PC-3 (cell line): Measurements from ENCODE around the gene SRM. TPM values are rescaled to one million over a fixed set of nuclear protein-coding genes. Genes with fewer than 3 reads are reported as not detected.

Experiments used
- ATAC-seq: fragments of 200-7000 bp; cut with Tn5 transposase; 2 replicates; pipeline ENCODE4 v1.9.1; 2020; ENCODE audit warnings: mild to moderate bottlenecking, moderate library complexity
- BruUV-seq: library from RNA; stranded (reverse); fragments of 400-500 nt; replicated peaks from 2 replicates; lab custom pipeline; 2021; lab: Mats Ljungman, UMichigan
- CTCF ChIA-PET: fragments of 300-600 bp; sonication (Branson Sonifier 250); formaldehyde crosslinking; loops from one replicate; lab custom pipeline; 2022; ENCODE audit warnings: antibody characterized with exemption; lab: Charles Lee
- POLR2A ChIA-PET: fragments of 300-600 bp; sonication (Branson Sonifier 250); formaldehyde crosslinking; loops from one replicate; lab custom pipeline; 2022; ENCODE audit warnings: antibody characterized with exemption; ENCODE audit not compliant: unreplicated experiment; lab: Charles Lee
- DNase-seq: peaks from one replicate; pipeline ENCODE4 v3.0.0-alpha.2; 2015
- H2AFZ ChIP-seq: fragments of 300-600 bp; sonication (generic); 2 replicates; pipeline ENCODE4 v1.6.0; 2016; ENCODE audit warnings: antibody characterized with exemption, low read length
- H3F3A ChIP-seq: fragments of 300-600 bp; sonication (generic); one replicate; pipeline ENCODE4 v1.6.0; 2017; ENCODE audit warnings: antibody characterized with exemption, low read length, control low read depth, mild to moderate bottlenecking; ENCODE audit not compliant: unreplicated experiment
- H3K27ac ChIP-seq: fragments of 300-600 bp; sonication (generic); 2 replicates; pipeline ENCODE4 v1.5.1; 2016; ENCODE audit warnings: mild to moderate bottlenecking, low read length
- H3K27me3 ChIP-seq: fragments of 300-600 bp; sonication (generic); 2 replicates; pipeline ENCODE4 v1.6.1; 2016; ENCODE audit warnings: low read length, mixed read lengths
- H3K36me3 ChIP-seq: fragments of 300-600 bp; sonication (generic); 2 replicates; pipeline ENCODE4 v1.6.1; 2016; ENCODE audit warnings: low read depth, mixed run types, low read length, mixed read lengths
- H3K4me1 ChIP-seq: fragments of 300-600 bp; sonication (generic); 2 replicates; pipeline ENCODE4 v1.5.1; 2016; ENCODE audit warnings: low read length; ENCODE audit not compliant: insufficient read depth
- H3K4me2 ChIP-seq: fragments of 300-600 bp; sonication (generic); 2 replicates; pipeline ENCODE4 v1.6.0; 2016; ENCODE audit warnings: low read length
- H3K4me3 ChIP-seq: fragments of 300-600 bp; sonication (generic); 2 replicates; pipeline ENCODE4 v1.5.1; 2016; ENCODE audit warnings: mild to moderate bottlenecking, low read length, mixed read lengths
- H3K79me2 ChIP-seq: fragments of 300-600 bp; sonication (generic); 2 replicates; pipeline ENCODE4 v1.6.1; 2017; ENCODE audit warnings: low read length, mixed read lengths
- H3K9ac ChIP-seq: fragments of 300-600 bp; sonication (generic); 2 replicates; pipeline ENCODE4 v1.6.0; 2016; ENCODE audit warnings: mild to moderate bottlenecking, low read length
- H3K9me2 ChIP-seq: fragments of 300-600 bp; sonication (generic); replicated peaks from 2 replicates; pipeline ENCODE4 v1.6.1; 2016; ENCODE audit warnings: mixed run types, low read length, mixed read lengths
- H3K9me3 ChIP-seq: fragments of 300-600 bp; sonication (generic); 2 replicates; pipeline ENCODE4 v1.6.1; 2016; ENCODE audit warnings: low read length, mixed read lengths
- H4K20me1 ChIP-seq: fragments of 300-600 bp; sonication (generic); 2 replicates; pipeline ENCODE4 v1.6.1; 2016; ENCODE audit warnings: low read length, mixed read lengths
- EZH2 ChIP-seq: fragments of 300-600 bp; sonication (generic); IDR thresholded peaks from one replicate; pipeline ENCODE4 v1.6.1; 2017; ENCODE audit warnings: antibody characterized with exemption, mild to moderate bottlenecking, low read length; ENCODE audit not compliant: unreplicated experiment
- EZH2phosphoT487 ChIP-seq: fragments of 300-600 bp; sonication (generic); IDR thresholded peaks from 2 replicates; pipeline ENCODE4 v1.6.1; 2018; ENCODE audit warnings: mild to moderate bottlenecking, antibody characterized with exemption, low read length, borderline replicate concordance
- intact Hi-C: fragments of 100-400 bp; cut with micrococcal nuclease; formaldehyde crosslinking; loops from 2 replicates; pipeline ENCODE4 v1.9.0; 2023
- total RNA-seq: library from RNA; depleted of rRNA; stranded (reverse); fragments of >200 nt; gene quantifications from 2 replicates; pipeline ENCODE4 v1.2.3, GENCODE V29; 2014
- TF ChIP-seq, protein P1 (sequence below): fragments of 300-600 bp; sonication (generic); conservative IDR thresholded peaks from 2 replicates; pipeline ENCODE4 v1.5.1; 2017; ENCODE audit warnings: antibody characterized with exemption, low read depth, mild to moderate bottlenecking, low read length

Gene SRM
- total RNA-seq, 1 experiment from 2014 or later: 151 TPM

DNA sequence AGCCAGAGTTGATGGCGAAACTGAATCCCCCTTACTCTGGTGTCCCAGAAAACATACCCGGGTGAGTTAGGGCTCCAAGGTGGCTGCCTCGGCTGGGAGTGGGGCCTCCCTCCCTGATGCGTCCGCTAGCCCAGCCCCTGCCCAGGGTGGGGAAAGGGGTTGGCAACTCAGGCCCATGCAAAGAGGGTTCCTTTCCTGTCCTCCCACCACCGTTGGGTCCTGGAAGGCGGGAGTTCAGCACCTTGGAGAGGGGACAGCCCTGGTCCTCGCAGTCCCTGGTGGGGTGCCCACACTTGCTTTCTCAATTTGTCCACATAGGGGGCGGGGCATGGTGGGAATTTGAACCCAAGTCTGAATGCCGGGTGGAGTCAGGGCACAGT is 6.1 kb downstream of the SRM start:
- H3K4me3 ChIP-seq: no peak overlapping the region
- BruUV-seq: no TSS peak
- no peak overlapping the region for H3K27ac ChIP-seq
- no peaks in the 10 kb centered on the region for H3K27me3 ChIP-seq
- peaks cover 23% of the 10 kb centered on the region for H3K79me2 ChIP-seq
- H2AFZ ChIP-seq: no peak overlapping the region
- peaks cover 21% of the 10 kb centered on the region for H3K36me3 ChIP-seq
- no peak overlapping the region for H3K9ac ChIP-seq
- ATAC-seq: no peak; the same call in 1 of the 2 replicates
- TF ChIP-seq EZH2phosphoT487 (no peak), EZH2 (no peak)
- TF ChIP-seq, protein P1, sequence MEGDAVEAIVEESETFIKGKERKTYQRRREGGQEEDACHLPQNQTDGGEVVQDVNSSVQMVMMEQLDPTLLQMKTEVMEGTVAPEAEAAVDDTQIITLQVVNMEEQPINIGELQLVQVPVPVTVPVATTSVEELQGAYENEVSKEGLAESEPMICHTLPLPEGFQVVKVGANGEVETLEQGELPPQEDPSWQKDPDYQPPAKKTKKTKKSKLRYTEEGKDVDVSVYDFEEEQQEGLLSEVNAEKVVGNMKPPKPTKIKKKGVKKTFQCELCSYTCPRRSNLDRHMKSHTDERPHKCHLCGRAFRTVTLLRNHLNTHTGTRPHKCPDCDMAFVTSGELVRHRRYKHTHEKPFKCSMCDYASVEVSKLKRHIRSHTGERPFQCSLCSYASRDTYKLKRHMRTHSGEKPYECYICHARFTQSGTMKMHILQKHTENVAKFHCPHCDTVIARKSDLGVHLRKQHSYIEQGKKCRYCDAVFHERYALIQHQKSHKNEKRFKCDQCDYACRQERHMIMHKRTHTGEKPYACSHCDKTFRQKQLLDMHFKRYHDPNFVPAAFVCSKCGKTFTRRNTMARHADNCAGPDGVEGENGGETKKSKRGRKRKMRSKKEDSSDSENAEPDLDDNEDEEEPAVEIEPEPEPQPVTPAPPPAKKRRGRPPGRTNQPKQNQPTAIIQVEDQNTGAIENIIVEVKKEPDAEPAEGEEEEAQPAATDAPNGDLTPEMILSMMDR: no peak
- no peaks in the 10 kb centered on the region for H4K20me1 ChIP-seq
- H3K9me3 ChIP-seq: no peaks in the 10 kb centered on the region
- H3K9me2 ChIP-seq: no peaks in the 10 kb centered on the region
- H3K4me1 ChIP-seq: peaks cover 10% of the 10 kb centered on the region; the same call in 1 of the 2 replicates
- intact Hi-C loops: no loop called here
- DNase-seq: no peak
- CTCF ChIA-PET: no interaction called here
- no peak overlapping the region for H3K4me2 ChIP-seq
- POLR2A ChIA-PET: no interaction called here
- no peaks in the 10 kb centered on the region for H3F3A ChIP-seq

DNA sequence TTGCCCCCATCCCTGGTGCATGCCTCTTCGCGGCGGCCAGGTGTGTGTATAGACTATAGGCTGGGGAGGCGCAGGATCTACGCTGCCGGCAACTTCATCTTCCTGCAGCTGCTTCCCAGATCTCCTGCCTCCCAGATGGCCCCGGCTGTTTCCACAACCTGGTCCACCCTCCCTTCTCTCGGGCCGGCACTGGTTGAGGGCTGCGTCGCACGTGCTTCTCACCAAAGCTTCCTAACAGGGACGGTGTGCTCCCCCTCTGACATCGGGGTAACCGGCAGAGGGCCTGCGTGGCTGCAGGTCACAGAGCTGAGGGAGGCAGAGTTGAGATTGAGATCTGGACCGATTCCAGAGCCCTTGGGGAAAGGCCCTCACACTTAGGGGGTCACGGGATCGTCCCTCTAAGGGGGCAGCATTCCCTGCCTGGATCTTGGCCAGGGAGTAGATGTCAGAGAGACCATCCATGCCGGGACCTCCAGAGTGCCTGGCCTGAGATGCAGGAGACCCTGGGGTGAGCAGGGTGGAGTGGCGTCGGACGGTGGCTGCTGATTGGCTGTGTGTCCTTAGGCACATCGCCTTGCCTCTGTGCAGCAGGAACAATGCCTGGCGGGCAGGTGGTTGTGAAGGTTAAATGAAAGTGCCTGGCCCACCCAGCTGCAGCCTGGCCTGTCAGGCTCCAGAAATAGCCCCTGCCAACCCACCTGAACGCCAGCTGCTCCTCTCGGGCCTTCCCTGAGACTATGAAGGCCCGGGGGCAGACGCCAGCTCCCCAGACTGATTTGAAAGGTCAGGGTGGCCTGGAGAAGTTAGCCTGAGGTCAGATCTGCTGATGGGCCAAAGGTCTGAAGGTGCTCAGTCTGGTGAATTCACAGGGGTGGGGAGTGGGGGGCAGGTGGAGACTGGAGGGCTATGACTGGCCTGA is 6.7 kb downstream of the SRM start:
- Histone ChIP-seq H3K79me2 (peaks cover 16% of the 10 kb centered on the region), H3K27ac (no peak overlapping the region), H3K4me1 (peaks cover 6% of the 10 kb centered on the region; the same call in 1 of the 2 replicates), H3F3A (no peaks in the 10 kb centered on the region), H3K9me3 (no peaks in the 10 kb centered on the region), H3K36me3 (peaks cover 20% of the 10 kb centered on the region), H3K9ac (no peak overlapping the region), H3K4me3 (no peak overlapping the region), H3K9me2 (no peaks in the 10 kb centered on the region), H3K27me3 (no peaks in the 10 kb centered on the region), H4K20me1 (no peaks in the 10 kb centered on the region), H3K4me2 (no peak overlapping the region), H2AFZ (no peak overlapping the region)
- intact Hi-C loops: no loop called here
- BruUV-seq: no TSS peak
- DNase-seq: no peak
- no peak for TF ChIP-seq EZH2phosphoT487
- no peak for TF ChIP-seq EZH2
- TF ChIP-seq, protein P1: no peak
- CTCF ChIA-PET: no interaction called here
- POLR2A ChIA-PET: interaction anchor here (0.7 kb wide), 1 partner anchor 21 kb away, joined by 4 read pairs; no protein-coding TSS in a partner anchor
- peak; percentile 33 for ATAC-seq
